ENCODE results near the gene DIPK1A.

DIPK1A gene

DNA sequence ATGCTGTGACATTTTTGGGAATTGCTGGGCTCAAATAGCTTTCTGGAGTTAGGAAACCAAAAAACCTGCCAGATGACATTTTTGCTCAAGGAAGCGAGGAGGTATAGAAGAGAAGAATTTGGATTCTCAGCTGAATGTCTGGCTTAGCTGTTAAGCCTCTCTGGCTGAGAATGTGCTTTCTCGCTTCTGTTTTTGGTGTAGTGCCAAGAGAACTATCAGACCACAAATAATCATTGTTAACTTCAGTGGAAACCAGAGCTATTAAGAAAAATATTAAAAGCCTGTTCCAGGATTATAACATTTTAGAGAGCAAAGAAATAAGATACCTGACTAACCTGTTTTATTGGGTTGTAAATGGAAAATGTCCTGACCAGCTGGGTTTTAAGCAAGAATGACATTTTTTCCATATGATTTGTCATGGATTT lies 39.5 kb upstream of the DIPK1A start:
- TF ChIP-seq ZFX (IDR thresholded peaks at IDR 0.05; ENCODE audit: borderline replicate concordance) (no peak), CTCF (IDR thresholded peaks at IDR 0.05) (no peak)
- no peak overlapping the region for H3K27ac ChIP-seq

DNA sequence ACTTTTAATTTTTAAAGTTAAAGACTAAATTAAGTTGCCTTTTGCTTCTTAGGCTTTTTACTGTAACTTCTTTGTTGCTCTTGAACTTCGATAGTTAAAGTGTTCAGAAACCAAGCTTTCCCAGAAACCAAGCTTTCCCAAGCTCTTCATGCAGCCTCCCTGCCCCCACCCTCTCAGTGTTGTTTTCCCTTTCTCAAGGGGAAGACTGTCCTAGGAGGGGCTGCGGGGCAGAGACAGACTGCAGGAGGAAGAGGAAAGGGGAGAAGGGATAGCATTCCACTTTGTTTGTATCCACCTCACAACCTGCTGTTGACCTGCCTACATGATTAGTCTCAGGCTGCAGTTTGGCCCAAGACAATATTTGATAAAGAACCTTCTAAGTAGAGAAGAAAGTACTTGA lies 39.0 kb upstream of the DIPK1A start:
- TF ChIP-seq ZFX (IDR thresholded peaks at IDR 0.05; ENCODE audit: borderline replicate concordance) (no peak), CTCF (IDR thresholded peaks at IDR 0.05) (no peak)
- H3K27ac ChIP-seq, result no peak overlapping the region

DNA sequence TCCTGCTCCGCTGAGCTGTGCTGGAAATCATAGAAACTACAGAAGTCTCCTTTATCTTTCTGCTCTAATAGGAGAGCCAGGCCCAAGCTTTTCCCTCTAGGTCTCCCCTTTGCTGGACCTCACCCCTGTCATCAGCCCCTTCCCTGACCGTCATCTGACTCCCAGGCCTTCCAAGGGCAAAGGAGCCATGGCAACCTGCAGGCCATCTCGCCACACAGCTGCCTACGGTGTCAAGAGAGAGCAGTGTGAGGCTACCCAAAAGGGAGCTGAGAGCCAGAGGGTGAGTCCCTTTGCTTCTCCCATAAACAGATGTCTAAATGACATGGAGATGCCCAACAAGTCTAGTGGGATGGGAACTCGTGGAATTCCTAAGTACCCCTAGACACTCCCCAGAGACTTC lies 37.6 kb upstream of the DIPK1A start:
- no peak overlapping the region for H3K27ac ChIP-seq
- no peak for TF ChIP-seq ZFX (IDR thresholded peaks at IDR 0.05; ENCODE audit: borderline replicate concordance)
- TF ChIP-seq CTCF (IDR thresholded peaks at IDR 0.05), result no peak

GRCh38 chr1:92995441-92996430 lies 34.5 kb upstream of the DIPK1A start:
- no peak overlapping the region for H3K27ac ChIP-seq
- TF ChIP-seq ZFX (IDR thresholded peaks at IDR 0.05; ENCODE audit: borderline replicate concordance) (no peak), CTCF (IDR thresholded peaks at IDR 0.05) (no peak)

DNA sequence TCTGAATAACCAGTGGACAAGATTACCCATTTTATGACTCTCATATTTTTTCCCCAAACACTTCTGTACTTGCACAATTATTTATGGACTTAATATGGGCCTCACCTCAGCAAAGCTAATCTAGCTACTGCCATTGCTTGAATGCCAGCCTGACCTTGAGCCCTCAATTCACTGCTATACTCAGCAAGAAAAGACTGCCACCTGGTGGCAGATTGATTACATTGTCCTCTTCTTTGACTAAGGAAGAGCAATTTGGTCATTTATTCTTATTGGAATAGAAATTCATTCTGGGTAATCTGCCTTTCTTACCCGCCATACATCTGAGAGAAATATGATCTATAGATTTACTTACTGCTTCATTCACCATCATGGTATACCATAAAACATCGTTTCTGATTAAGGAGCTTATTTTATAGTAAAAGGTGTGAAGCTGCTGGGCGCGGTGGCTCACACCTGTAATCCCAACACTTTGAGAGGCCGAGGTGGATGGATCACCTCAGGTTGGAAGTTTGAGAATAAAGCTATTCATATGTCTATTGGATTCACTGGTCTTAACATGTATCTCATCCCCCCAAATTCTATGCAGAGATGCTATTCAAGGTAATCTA lies 32.9 kb upstream of the DIPK1A start:
- no peak overlapping the region for H3K27ac ChIP-seq
- TF ChIP-seq CTCF (IDR thresholded peaks at IDR 0.05) (peak; percentile 87), ZFX (IDR thresholded peaks at IDR 0.05; ENCODE audit: borderline replicate concordance) (no peak)

DNA sequence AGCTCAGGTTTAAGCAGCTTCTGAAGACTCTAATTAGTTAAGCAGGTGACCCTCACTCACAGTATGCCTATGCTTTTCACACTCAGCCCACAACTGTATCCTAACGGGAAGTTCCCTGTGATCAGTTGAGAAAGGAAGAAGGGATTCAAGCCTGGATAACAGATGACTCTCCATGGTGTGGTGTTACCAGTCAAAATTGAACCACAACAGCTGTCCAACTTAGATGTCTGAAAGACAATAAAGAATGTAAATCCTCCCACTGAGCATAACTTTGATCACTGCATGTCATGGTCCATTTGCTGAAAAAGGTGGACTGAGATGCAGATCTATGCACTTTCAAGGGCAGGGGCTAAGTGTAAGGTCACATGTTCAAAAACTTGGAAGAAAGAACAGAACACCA lies 32.3 kb upstream of the DIPK1A start:
- TF ChIP-seq CTCF (IDR thresholded peaks at IDR 0.05) (no peak), ZFX (IDR thresholded peaks at IDR 0.05; ENCODE audit: borderline replicate concordance) (no peak)
- no peak overlapping the region for H3K27ac ChIP-seq

- H3K27ac ChIP-seq, result no peak overlapping the region
- TF ChIP-seq CTCF (IDR thresholded peaks at IDR 0.05) (no peak), ZFX (IDR thresholded peaks at IDR 0.05; ENCODE audit: borderline replicate concordance) (no peak)
Observed at GRCh38 chr1:92992877-92993276, 31.6 kb upstream of the DIPK1A start.
